ENCODE results near the gene ELOF1. TPM values are rescaled to one million over a fixed set of nuclear protein-coding genes. Genes with fewer than 3 reads are reported as not detected.

The ELOF1 gene
- total RNA-seq, 1 donor from 2014 or later = 33.5 TPM

DNA sequence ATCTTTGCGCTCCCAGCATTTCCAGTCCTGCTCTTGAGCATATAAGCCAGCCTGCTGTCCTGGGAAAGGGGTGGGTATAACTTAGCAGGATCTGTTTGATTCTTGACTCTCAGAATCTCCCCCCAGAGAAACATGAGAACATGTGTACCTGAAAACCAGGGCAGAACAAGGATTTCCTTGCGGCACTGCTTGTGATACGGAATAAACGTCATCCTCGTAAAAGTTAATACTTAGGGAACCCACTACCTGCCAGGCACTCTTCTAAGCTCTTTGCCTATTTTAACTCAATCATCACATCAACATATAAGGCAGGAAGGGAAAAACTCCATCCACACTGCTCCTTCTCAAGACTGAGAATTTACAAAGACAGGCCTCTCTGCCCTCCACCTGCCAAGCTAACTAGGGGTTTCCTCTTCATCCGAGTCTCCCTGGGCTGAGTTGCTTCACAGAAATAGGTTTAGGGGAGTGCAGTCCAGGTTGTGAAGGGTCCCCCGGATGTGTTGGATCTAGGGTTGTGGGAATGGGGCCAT is 54.5 kb downstream of the ELOF1 start:
- intact Hi-C loops (cut with DNase I) = loop anchor here (1.0 to 5.0 kb wide), 3 partner anchors 25 to 132 kb away; partner anchors contain the start of genes ECSIT, ODAD3, PRKCSH and SWSAP1
- DNase-seq (ENCODE audit: missing footprints) (no peak), ATAC-seq (no peak)

Other genes starting within 250 kb of the ELOF1 start
- 9.4 TPM for gene RAB3D, start 219.6 kb downstream of the ELOF1 start, total RNA-seq
- gene TMEM205, start 213.0 kb downstream of the ELOF1 start, total RNA-seq = 106 TPM
- 17.1 TPM for gene CCDC159, start 212.7 kb downstream of the ELOF1 start, total RNA-seq
- 17.7 TPM for gene PLPPR2, start 203.8 kb downstream of the ELOF1 start, total RNA-seq
- 1.9 TPM for gene SWSAP1, start 184.6 kb downstream of the ELOF1 start, total RNA-seq
- gene EPOR, start 174.9 kb downstream of the ELOF1 start, total RNA-seq = 8.4 TPM
- gene RGL3, start 139.9 kb downstream of the ELOF1 start, total RNA-seq = 10.5 TPM
- gene ODAD3, start 124.1 kb downstream of the ELOF1 start, total RNA-seq = 0.68 TPM
- gene PRKCSH, start 123.6 kb downstream of the ELOF1 start, total RNA-seq = 123 TPM
- gene ELAVL3, start 78.2 kb downstream of the ELOF1 start, total RNA-seq = 0.35 TPM
- gene ZNF653, start 53.4 kb downstream of the ELOF1 start, total RNA-seq = 4.8 TPM
- 172 TPM for gene ECSIT, start 30.1 kb downstream of the ELOF1 start, total RNA-seq
- 174 TPM for gene CNN1, start 20.4 kb downstream of the ELOF1 start, total RNA-seq
- 2.3 TPM for gene ACP5, start 18.4 kb upstream of the ELOF1 start, total RNA-seq
- gene ZNF627, start 38.3 kb upstream of the ELOF1 start, total RNA-seq = 4.9 TPM
- 4.2 TPM for gene ZNF823, start 179.7 kb upstream of the ELOF1 start, total RNA-seq
- gene ZNF441, start 207.8 kb upstream of the ELOF1 start, total RNA-seq = 4.2 TPM
- gene ZNF491, start 239.3 kb upstream of the ELOF1 start, total RNA-seq = 2.8 TPM